D721Med (cell line): ENCODE measurements around the gene ARHGAP6.

Source experiments
- DNase-seq: peaks from one replicate; pipeline ENCODE4 v3.0.0; 2011; ENCODE audit warnings: low spot score; ENCODE audit not compliant: insufficient read length
- FAIRE-seq: peaks from 2 replicates; lab custom pipeline; 2011; peaks lifted over from hg19 to GRCh38; lab: Jason Lieb, UNC
- CTCF ChIP-seq: IDR thresholded peaks from 2 replicates; pipeline ENCODE4 v1.5.1; 2012; ENCODE audit warnings: mild to moderate bottlenecking, control low read depth; ENCODE audit not compliant: insufficient read depth; ENCODE audit errors: missing control alignments

ARHGAP6 gene

GRCh38 chrX:11341274-11342201 lies 324.2 kb downstream of the ARHGAP6 start:
- no peak for FAIRE-seq
- DNase-seq: no peak
- no peak for TF ChIP-seq CTCF

- no peak for TF ChIP-seq CTCF
- FAIRE-seq (no peak), DNase-seq (no peak)
Observed at GRCh38 chrX:11337292-11338009, 328.3 kb downstream of the ARHGAP6 start.

- no peak for DNase-seq
- no peak for TF ChIP-seq CTCF
- no peak for FAIRE-seq
Observed at GRCh38 chrX:11336201-11336600, 329.5 kb downstream of the ARHGAP6 start.

- TF ChIP-seq CTCF: no peak
- FAIRE-seq: no peak
- no peak for DNase-seq
Observed at GRCh38 chrX:11334165-11334564, 331.6 kb downstream of the ARHGAP6 start.

GRCh38 chrX:11331788-11332187 lies 333.9 kb downstream of the ARHGAP6 start:
- no peak for FAIRE-seq
- no peak for DNase-seq
- TF ChIP-seq CTCF: no peak

- DNase-seq: no peak
- no peak for FAIRE-seq
- no peak for TF ChIP-seq CTCF
Observed at GRCh38 chrX:11329021-11329420, 336.7 kb downstream of the ARHGAP6 start.
